GM23248 (cell line): ENCODE measurements around the gene USP6.

Source experiments
- EZH2 ChIP-seq: fragments of 200-600 bp; sonication (generic); IDR thresholded peaks from 2 replicates; pipeline ENCODE4 v1.6.1; 2018; ENCODE audit warnings: antibody characterized with exemption, mild to moderate bottlenecking; ENCODE audit not compliant: insufficient read depth, poor library complexity, severe bottlenecking
- EZH2phosphoT487 ChIP-seq: fragments of 200-600 bp; sonication (generic); IDR thresholded peaks from 2 replicates; pipeline ENCODE4 v1.6.1; 2018; ENCODE audit warnings: antibody characterized with exemption, moderate library complexity, mild to moderate bottlenecking, low read depth; ENCODE audit not compliant: insufficient read depth

DNA sequence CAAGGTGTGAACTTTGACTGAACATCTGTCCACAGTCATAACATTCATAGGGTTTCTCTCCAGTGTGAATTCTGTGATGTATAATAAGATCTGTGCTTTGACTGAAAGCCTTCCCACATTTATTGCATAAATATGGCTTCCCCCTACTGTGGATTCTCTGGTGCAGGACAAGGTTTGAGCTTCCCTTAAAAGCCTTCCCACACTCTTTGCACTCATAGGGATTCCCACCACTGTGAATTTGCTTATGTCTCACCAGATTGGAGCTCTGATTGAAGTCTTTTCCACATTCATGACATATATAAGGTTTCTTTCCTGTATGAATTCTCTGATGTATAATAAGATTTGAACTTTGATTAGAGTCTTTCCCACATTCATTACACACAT lies 67.6 kb downstream of the USP6 start:
- TF ChIP-seq EZH2: no peak
- no peak for TF ChIP-seq EZH2phosphoT487
